ENCODE results near the gene P4HTM. TPM values are rescaled to one million over a fixed set of nuclear protein-coding genes. Genes with fewer than 3 reads are reported as not detected.

The P4HTM gene
- total and polyA plus RNA-seq, 2 donors (not counting 3 experiments of a cell fraction or from before 2014, with no cell fraction given): 23.0 to 32.7 TPM

GRCh38 chr3:48966367-48966766 is 23.7 kb upstream of the P4HTM start:
- no peak overlapping the region for H3K27ac ChIP-seq (ENCODE audit: insufficient read depth, low read depth, low read length)
- CTCF ChIA-PET: no interaction called here

More at GRCh38 chr3:48966367-48966766, 23.7 kb upstream of the P4HTM start:
- DNase-seq (ENCODE audit: low read depth, low spot score) (no peak), FAIRE-seq (no peak)
- intact Hi-C loops (cut with micrococcal nuclease) (no loop called here), dilution Hi-C loops (cut with MboI; ENCODE audit: extremely low pct_ligation_motif_present, low sequenced_read_pairs) (no loop called here)
- Histone ChIP-seq H2AFZ (ENCODE audit: low read depth, low read length) (no peak overlapping the region), H3K4me2 (ENCODE audit: insufficient read depth, low read length) (no peak overlapping the region), H3K79me2 (ENCODE audit: control insufficient read depth, insufficient read depth, low read length) (no peaks in the 10 kb centered on the region), H3K36me3 (ENCODE audit: control insufficient read depth in 2 of 2, extremely low read depth in 1 of 2, insufficient read depth in 2 of 2, low read length in 2 of 2) (peaks cover 18 to 22% of the 10 kb centered on the region in 2 experiments), H3K4me3 (replicated peaks in 1 of 3; ENCODE audit: insufficient read depth in 1 of 3, low read depth in 1 of 3, low read length in 3 of 3) (no peak overlapping the region), H3K9ac (replicated peaks; ENCODE audit: extremely low read depth, insufficient read depth, low read length) (no peak overlapping the region), H3K4me1 (ENCODE audit: control insufficient read depth, extremely low read depth, insufficient read depth, low read length) (no peaks in the 10 kb centered on the region), H3K27me3 (ENCODE audit: control insufficient read depth in 2 of 2, insufficient read depth in 2 of 2, low read length in 2 of 2) (no peaks in the 10 kb centered on the region), H3K9me3 (replicated peaks; ENCODE audit: control insufficient read depth, insufficient read depth, low read length) (no peaks in the 10 kb centered on the region), H4K20me1 (replicated peaks; ENCODE audit: control insufficient read depth, extremely low read depth, insufficient read depth, low read length) (no peaks in the 10 kb centered on the region), H3K9me1 (replicated peaks; ENCODE audit: control insufficient read depth, extremely low read depth, insufficient read depth, low read length) (no peaks in the 10 kb centered on the region)
- TF ChIP-seq CTCF (IDR thresholded peaks at IDR 0.05; ENCODE audit: extremely low read depth in 1 of 2, insufficient read depth in 1 of 2, low read depth in 1 of 2, low read length in 2 of 2) (no peak), MYC (IDR thresholded peaks at IDR 0.05; ENCODE audit: low read depth, low read length) (no peak), POLR2AphosphoS5 (IDR thresholded peaks at IDR 0.05; ENCODE audit: insufficient read depth, low read depth, low read length) (no peak), GATA2 (IDR thresholded peaks at IDR 0.05; ENCODE audit: insufficient read depth, insufficient read length, low read depth, low read length) (no peak), FOS (IDR thresholded peaks at IDR 0.05; ENCODE audit: borderline replicate concordance, insufficient read depth, low read length) (no peak)
- no TSS peak for BruUV-seq (replicated peaks)
- POLR2A ChIA-PET: no interaction called here

All from endothelial cell of umbilical vein (primary cell).